CD4-positive, CD25-positive, alpha-beta regulatory T cell (primary cell): ENCODE measurements around the gene TBX4. TPM values are rescaled to one million over a fixed set of nuclear protein-coding genes. Genes with fewer than 3 reads are reported as not detected.

Source experiments
- ATAC-seq, 2 donors: fragments of 150-1000 bp; cut with Tn5 transposase; one replicate each; pipeline ENCODE4 v1.10.0; 2021; ENCODE audit warnings: low read depth in 2 of 2, moderate number of reproducible peaks in 2 of 2, moderate library complexity in 1 of 2
- DNase-seq, 3 donors: peaks; one replicate each; pipeline versions ENCODE4 v3.0.0 to v3.0.0-alpha.2; 2012 to 2022; ENCODE audit warnings: mixed read lengths in 1 of 3
- H3K27ac ChIP-seq: one replicate; pipeline ENCODE4 v1.7.0; 2013; ENCODE audit warnings: mild to moderate bottlenecking, low read length; ENCODE audit not compliant: insufficient read depth, poor library complexity, severe bottlenecking
- H3K27me3 ChIP-seq: one replicate; pipeline ENCODE4 v1.7.0; 2013; ENCODE audit warnings: low read length; ENCODE audit not compliant: control insufficient read depth, insufficient read depth
- H3K36me3 ChIP-seq: one replicate; pipeline ENCODE4 v1.7.0; 2013; ENCODE audit warnings: mild to moderate bottlenecking, low read length, moderate library complexity; ENCODE audit not compliant: control insufficient read depth, insufficient read depth
- H3K4me1 ChIP-seq: 2 replicates; pipeline ENCODE4 v1.7.0; 2013; ENCODE audit warnings: mild to moderate bottlenecking, low read length; ENCODE audit not compliant: insufficient read depth, control insufficient read depth, poor library complexity, severe bottlenecking
- H3K4me3 ChIP-seq: one replicate; pipeline ENCODE4 v1.7.0; 2013; ENCODE audit warnings: low read depth, mild to moderate bottlenecking, low read length, moderate library complexity
- H3K9me3 ChIP-seq, 2 experiments: 1 replicate in 1 of 2; 2 replicates in 1 of 2; pipeline ENCODE4 v1.7.0; 2013; ENCODE audit warnings: low read length in 2 of 2, mild to moderate bottlenecking in 1 of 2, moderate library complexity in 1 of 2; ENCODE audit not compliant: control insufficient read depth in 2 of 2
- H3K27ac Mint-ChIP-seq, 3 donors: one replicate each; pipeline ENCODE4 v1.8.0; 2020 to 2022; ENCODE audit warnings: mild to moderate bottlenecking in 3 of 3, mixed read lengths in 3 of 3, moderate library complexity in 2 of 3
- H3K27me3 Mint-ChIP-seq: one replicate; pipeline ENCODE4 v1.8.0; 2022; ENCODE audit warnings: mild to moderate bottlenecking, mixed read lengths
- H3K36me3 Mint-ChIP-seq: one replicate; pipeline ENCODE4 v1.8.0; 2020; ENCODE audit warnings: mixed read lengths
- H3K4me1 Mint-ChIP-seq, 4 donors: one replicate each; pipeline ENCODE4 v1.8.0; 2020 to 2022; ENCODE audit warnings: mixed read lengths in 4 of 4, mild to moderate bottlenecking in 1 of 4
- H3K4me3 Mint-ChIP-seq, 4 donors: one replicate each; pipeline ENCODE4 v1.8.0; 2020 to 2022; ENCODE audit warnings: mild to moderate bottlenecking in 4 of 4, mixed read lengths in 4 of 4, moderate library complexity in 3 of 4
- H3K9me3 Mint-ChIP-seq, 7 donors: one replicate each; pipeline ENCODE4 v1.8.0; 2020 to 2022; ENCODE audit warnings: mixed read lengths in 7 of 7, mild to moderate bottlenecking in 3 of 7, moderate library complexity in 2 of 7
- polyA plus RNA-seq, 4 donors: library from polyadenylated mRNA; unstranded; fragments of 300-500 nt; fragmentation: Illumina TruSeq; gene quantifications; one replicate each; pipeline ENCODE4 v1.2.3, GENCODE V29; 2021
- total RNA-seq: library from RNA; stranded (reverse); gene quantifications from one replicate; pipeline ENCODE4 v1.2.3, GENCODE V29; 2022

Gene TBX4
- total and polyA plus RNA-seq, 5 donors from 2014 or later: not detected

GRCh38 chr17:61459939-61460718, 7.9 kb downstream of the TBX4 start:
- no peak for DNase-seq

GRCh38 chr17:61460796-61461585, 8.8 kb downstream of the TBX4 start:
- H3K4me1 ChIP-seq: peaks cover 5% of the 10 kb centered on the region
- H3K36me3 ChIP-seq: no peaks in the 10 kb centered on the region
- no peaks in the 10 kb centered on the region for H3K36me3 Mint-ChIP-seq
- ATAC-seq (no peak), DNase-seq (no peak)
- peaks cover 0 to 32% (median 7%) of the 10 kb centered on the region in 4 donors for H3K4me1 Mint-ChIP-seq
- peaks cover 82% of the 10 kb centered on the region for H3K27me3 Mint-ChIP-seq
- H3K4me3 ChIP-seq: no peak overlapping the region
- peaks cover 0 to 3% (median 0%) of the 10 kb centered on the region in 7 donors for H3K9me3 Mint-ChIP-seq
- H3K27me3 ChIP-seq: peaks cover 16% of the 10 kb centered on the region
- no peaks in the 10 kb centered on the region for H3K9me3 ChIP-seq
- peak overlapping the region in 2 of 4 donors; percentile 1 to 21 for H3K4me3 Mint-ChIP-seq
- H3K27ac Mint-ChIP-seq: peak overlapping the region in 1 of 3 donors; percentile 71
- no peak overlapping the region for H3K27ac ChIP-seq

More at GRCh38 chr17:61459939-61460718, 7.9 kb downstream of the TBX4 start:
- Mint-ChIP-seq H3K27ac (no peak overlapping the region), H3K4me3 (no peak overlapping the region), H3K9me3 (peaks cover 0 to 3% (median 0%) of the 10 kb centered on the region in 7 donors), H3K36me3 (no peaks in the 10 kb centered on the region), H3K27me3 (peaks cover 82% of the 10 kb centered on the region), H3K4me1 (peaks cover 0 to 37% (median 7%) of the 10 kb centered on the region in 4 donors)
- no peaks in the 10 kb centered on the region for H3K36me3 ChIP-seq
- no peak overlapping the region for H3K27ac ChIP-seq
- peaks cover 5% of the 10 kb centered on the region for H3K4me1 ChIP-seq
- peaks cover 16% of the 10 kb centered on the region for H3K27me3 ChIP-seq
- H3K4me3 ChIP-seq: no peak overlapping the region
- no peaks in the 10 kb centered on the region for H3K9me3 ChIP-seq
- ATAC-seq: no peak

DNA sequence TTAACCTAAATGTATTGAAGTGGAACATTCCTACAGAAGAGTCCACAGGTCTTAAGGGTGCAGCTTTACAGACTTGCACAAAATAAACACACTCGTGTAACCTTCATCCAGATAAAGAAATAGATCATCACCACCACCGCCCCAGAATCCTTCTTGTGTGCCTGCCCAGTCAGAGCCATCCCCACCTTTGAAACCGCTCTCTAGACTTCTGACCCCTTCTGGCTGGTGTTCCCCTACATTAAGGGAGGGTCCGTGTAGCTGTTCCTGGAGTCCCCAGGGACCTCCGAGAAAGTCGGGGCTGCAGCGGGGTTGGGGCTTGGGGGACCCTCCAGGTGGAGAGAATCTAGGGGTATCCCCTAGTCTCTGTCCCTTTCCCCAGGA, 9.4 kb downstream of the TBX4 start:
- Histone ChIP-seq H3K4me1 (peaks cover 5% of the 10 kb centered on the region), H3K27me3 (peaks cover 16% of the 10 kb centered on the region), H3K4me3 (no peak overlapping the region), H3K9me3 (no peaks in the 10 kb centered on the region), H3K36me3 (no peaks in the 10 kb centered on the region), H3K27ac (no peak overlapping the region)
- DNase-seq (no peak), ATAC-seq (no peak)
- Mint-ChIP-seq H3K27me3 (peaks cover 87% of the 10 kb centered on the region), H3K4me3 (no peak overlapping the region), H3K9me3 (peaks cover 0 to 3% (median 0%) of the 10 kb centered on the region in 7 donors), H3K36me3 (no peaks in the 10 kb centered on the region), H3K4me1 (peaks cover 0 to 32% (median 7%) of the 10 kb centered on the region in 4 donors), H3K27ac (no peak overlapping the region)

- Histone ChIP-seq H3K4me1 (peaks cover 2% of the 10 kb centered on the region), H3K36me3 (no peaks in the 10 kb centered on the region), H3K27ac (no peak overlapping the region), H3K9me3 (no peaks in the 10 kb centered on the region), H3K27me3 (peaks cover 16% of the 10 kb centered on the region), H3K4me3 (no peak overlapping the region)
- Mint-ChIP-seq H3K4me3 (no peak overlapping the region), H3K36me3 (no peaks in the 10 kb centered on the region), H3K27ac (no peak overlapping the region), H3K9me3 (peaks cover 0 to 3% (median 0%) of the 10 kb centered on the region in 7 donors), H3K27me3 (peaks cover 88% of the 10 kb centered on the region), H3K4me1 (peaks cover 0 to 30% (median 7%) of the 10 kb centered on the region in 4 donors)
- no peak for ATAC-seq
- DNase-seq: no peak
Observed at GRCh38 chr17:61461967-61462718, 9.9 kb downstream of the TBX4 start.

DNA sequence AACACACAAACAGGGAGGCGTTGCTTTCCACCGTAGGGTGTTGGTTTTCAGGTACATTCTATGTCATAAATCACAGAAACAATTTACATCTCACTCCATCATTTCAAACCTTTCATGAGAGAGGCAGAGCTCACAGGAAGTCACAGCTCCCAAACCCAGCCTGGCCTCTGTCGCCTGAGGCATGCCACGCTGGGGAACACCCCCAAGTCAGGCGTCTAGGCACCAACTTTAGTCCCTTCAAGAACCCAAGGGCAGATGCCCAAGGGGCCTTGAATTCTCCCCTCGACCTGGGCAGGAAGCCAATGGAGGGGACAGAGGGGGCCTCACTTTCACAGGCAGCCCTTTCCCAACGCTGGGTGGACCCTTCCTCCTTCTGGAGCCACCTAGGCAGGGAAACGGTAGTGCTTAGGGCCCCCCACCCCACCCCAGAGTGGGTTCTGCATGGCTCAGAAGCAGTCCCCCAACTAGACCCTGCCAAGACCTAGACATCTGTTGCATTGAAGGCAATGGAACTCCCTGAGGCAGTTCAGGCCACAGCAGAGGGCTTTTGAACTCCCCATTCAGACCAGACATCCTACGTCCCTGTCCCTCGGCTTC, 10.6 kb downstream of the TBX4 start:
- H3K4me3 Mint-ChIP-seq: no peak overlapping the region
- H3K36me3 ChIP-seq: no peaks in the 10 kb centered on the region
- H3K27ac Mint-ChIP-seq: no peak overlapping the region
- peaks cover 0 to 3% (median 0%) of the 10 kb centered on the region in 7 donors for H3K9me3 Mint-ChIP-seq
- ATAC-seq: no peak
- no peak overlapping the region for H3K4me3 ChIP-seq
- peaks cover 16% of the 10 kb centered on the region for H3K27me3 ChIP-seq
- no peaks in the 10 kb centered on the region for H3K9me3 ChIP-seq
- H3K27me3 Mint-ChIP-seq: peaks cover 81% of the 10 kb centered on the region
- H3K36me3 Mint-ChIP-seq: no peaks in the 10 kb centered on the region
- H3K4me1 ChIP-seq: no peaks in the 10 kb centered on the region
- no peak for DNase-seq
- H3K4me1 Mint-ChIP-seq: peaks cover 0 to 26% (median 4%) of the 10 kb centered on the region in 4 donors
- H3K27ac ChIP-seq: no peak overlapping the region

- peaks cover 0 to 19% (median 4%) of the 10 kb centered on the region in 4 donors for H3K4me1 Mint-ChIP-seq
- no peaks in the 10 kb centered on the region for H3K36me3 ChIP-seq
- peaks cover 13% of the 10 kb centered on the region for H3K27me3 ChIP-seq
- no peaks in the 10 kb centered on the region for H3K9me3 ChIP-seq
- DNase-seq (no peak), ATAC-seq (no peak)
- no peaks in the 10 kb centered on the region for H3K4me1 ChIP-seq
- H3K36me3 Mint-ChIP-seq: no peaks in the 10 kb centered on the region
- no peak overlapping the region for H3K4me3 ChIP-seq
- H3K9me3 Mint-ChIP-seq: peaks cover 0 to 3% (median 0%) of the 10 kb centered on the region in 7 donors
- H3K4me3 Mint-ChIP-seq: no peak overlapping the region
- H3K27me3 Mint-ChIP-seq: peaks cover 74% of the 10 kb centered on the region
- no peak overlapping the region for H3K27ac ChIP-seq
- H3K27ac Mint-ChIP-seq: no peak overlapping the region
Observed at GRCh38 chr17:61463316-61464129, 11.3 kb downstream of the TBX4 start.
